Stimulated activated CD8-positive, alpha-beta memory T cell treated with anti-CD3 and anti-CD28 coated beads, Interleukin-7, amount 100 ng/mL, for 24 hours (primary cell): Measurements from ENCODE around the gene IFI27.
"Not testable (repeated sequence)": the region's sequence is repeated elsewhere in the genome, so short reads cannot be mapped to it uniquely, and the experiment has no call there.

Experiments used
- DNase-seq: peaks from one replicate; pipeline ENCODE4 v3.0.0-alpha.2; 2020; ENCODE audit warnings: low read depth

Gene IFI27

DNA sequence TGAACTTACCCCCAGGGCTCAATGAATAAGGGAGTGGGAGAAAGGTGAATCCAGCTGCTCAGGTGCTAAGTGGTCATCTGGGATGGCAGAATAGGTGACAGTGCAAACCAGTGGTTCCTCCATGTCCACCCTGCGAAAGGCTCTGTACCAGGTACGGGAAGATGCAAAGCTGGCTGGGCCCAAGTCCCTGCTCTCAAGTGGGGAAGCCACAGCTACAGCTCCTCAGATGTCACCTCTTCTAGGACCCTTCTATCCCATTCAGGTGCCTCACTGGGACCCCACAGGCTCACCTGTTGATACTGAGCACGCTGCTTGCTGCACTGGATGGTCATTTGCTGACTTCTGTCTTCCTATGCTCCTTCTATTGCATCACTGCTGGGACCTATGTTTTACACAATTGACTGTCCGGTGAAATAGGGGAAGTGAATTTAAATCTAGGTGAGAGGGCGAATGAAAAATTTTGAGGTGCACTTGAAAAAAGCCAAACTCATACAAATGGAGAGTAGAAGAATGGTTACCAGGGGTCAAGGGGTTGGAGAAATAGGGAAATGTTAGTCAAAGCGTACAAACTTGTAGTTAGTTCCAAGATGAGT lies 43.3 kb downstream of the IFI27 start:
- DNase-seq: no peak

DNA sequence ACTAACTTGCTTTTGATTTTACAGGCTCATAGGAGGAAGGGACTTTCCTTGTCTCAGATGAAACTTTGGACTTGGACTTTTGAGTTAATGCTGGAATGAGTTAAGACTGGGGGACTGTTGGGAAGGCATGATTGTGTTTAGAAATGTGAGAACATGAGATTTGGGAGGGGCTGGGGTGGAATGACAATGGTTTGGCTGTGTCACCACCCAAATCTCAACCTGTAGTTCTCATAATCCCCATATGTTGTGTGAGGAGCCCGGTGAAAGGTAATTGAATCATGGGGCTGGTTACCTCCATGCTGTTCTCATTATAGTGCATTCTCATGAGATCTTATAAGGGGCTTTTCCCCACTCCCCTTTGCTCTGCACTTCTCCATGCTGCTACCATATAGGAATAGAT lies 45.6 kb downstream of the IFI27 start:
- not testable (repeated sequence) for DNase-seq

- DNase-seq: no peak
These were observed 46.7 kb downstream of the IFI27 start for GRCh38 chr14:94157197-94157596.

DNA sequence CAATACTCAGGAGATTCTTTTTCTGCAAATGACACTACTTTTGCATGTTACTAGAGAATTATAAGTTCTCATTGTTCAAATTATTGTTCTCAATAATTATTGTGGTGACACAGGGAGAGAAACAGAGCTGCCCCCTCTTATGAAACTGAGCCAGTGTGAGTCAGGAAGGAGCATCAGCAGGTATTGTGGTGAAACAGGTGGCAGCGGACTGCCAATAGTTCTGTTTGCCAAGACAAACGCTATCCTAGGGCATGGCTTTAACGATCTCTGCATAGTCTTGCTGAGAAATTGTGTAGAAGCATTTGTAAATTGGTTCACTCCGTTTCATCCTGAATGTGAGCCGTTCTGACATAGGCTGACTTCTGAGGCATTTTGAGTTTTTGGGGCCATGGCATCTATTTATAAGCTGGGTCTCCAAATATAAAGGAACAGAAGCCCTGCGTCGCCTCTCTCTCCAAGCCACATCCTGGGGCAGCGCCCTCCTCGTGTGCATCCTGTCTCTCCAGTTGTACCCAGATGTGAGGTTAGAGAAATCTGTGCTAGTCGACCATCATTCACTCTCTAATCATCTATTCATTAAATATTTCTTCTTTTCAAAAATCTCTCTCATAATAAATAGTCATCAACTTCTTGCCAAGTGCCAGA lies 47.8 kb downstream of the IFI27 start:
- no peak for DNase-seq

DNA sequence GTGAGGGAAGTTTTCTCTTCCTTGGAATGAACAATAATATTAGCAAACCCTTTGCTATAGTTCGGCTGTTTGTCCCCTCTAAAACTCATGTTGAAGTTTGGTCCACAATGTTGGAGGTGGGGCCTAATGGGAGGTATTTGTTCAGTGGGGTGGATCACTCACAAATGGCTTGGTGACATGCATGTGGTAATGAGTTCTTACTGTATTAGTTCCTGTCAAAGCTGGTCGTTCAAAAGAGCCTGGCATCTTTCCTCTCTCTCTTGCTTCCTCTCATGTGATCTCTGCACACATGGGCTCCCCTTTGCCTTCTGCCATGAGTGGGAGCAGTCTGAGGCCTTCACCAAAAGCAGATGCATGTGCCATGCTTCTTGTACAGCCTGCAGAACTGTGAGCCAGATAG lies 50.5 kb downstream of the IFI27 start:
- DNase-seq: no peak

GRCh38 chr14:94161981-94162380 lies 51.4 kb downstream of the IFI27 start:
- DNase-seq: no peak

- no peak for DNase-seq
These were observed 51.9 kb downstream of the IFI27 start for GRCh38 chr14:94162466-94162865.

DNA sequence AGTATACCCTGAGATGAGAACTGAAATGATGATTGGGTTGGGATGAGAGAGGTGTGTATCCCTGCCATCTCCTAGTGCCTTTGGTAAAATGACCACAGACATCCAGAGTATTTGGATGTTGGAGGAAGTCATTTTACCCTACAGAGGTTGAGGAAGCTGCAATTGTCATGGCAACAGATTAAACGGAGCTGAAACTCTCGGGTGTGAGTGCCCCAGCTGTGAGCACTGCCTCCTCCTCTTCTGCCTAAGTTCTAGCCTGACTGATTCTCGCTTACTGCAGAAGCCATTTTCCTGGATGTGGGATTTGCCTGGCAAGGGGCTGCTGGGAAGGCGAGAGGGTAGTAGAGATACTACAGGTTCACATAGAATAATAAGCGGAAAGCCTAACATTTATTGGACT lies 53.3 kb downstream of the IFI27 start:
- no peak for DNase-seq

GRCh38 chr14:94164685-94165431 lies 54.3 kb downstream of the IFI27 start:
- DNase-seq: no peak

- no peak for DNase-seq
These were observed 55.2 kb downstream of the IFI27 start for GRCh38 chr14:94165744-94166143.
